Activated T-helper 17 cell treated with anti-CD3 and anti-CD28 coated beads, Interleukin-2, amount 50 U/mL, for 72 hours (primary cell): ENCODE results near the gene RDH13. TPM values are rescaled to one million over a fixed set of nuclear protein-coding genes. Genes with fewer than 3 reads are reported as not detected.
A peak's percentile ranks its signal among the peaks of the same experiment; 100 is the strongest.
"Not testable (repeated sequence)": the region's sequence is repeated elsewhere in the genome, so short reads cannot be mapped to it uniquely, and the experiment has no call there.

Experiments used
- ATAC-seq: fragments of 150-1000 bp; cut with Tn5 transposase; replicated peaks from 2 replicates; pipeline ENCODE4 v1.10.0; 2021; ENCODE audit warnings: mild to moderate bottlenecking, moderate library complexity
- H3K27ac Mint-ChIP-seq: one replicate; pipeline ENCODE4 v1.8.0; 2022; ENCODE audit warnings: mixed read lengths
- H3K27me3 Mint-ChIP-seq: one replicate; pipeline ENCODE4 v1.8.0; 2022; ENCODE audit warnings: mixed read lengths
- H3K36me3 Mint-ChIP-seq: one replicate; pipeline ENCODE4 v1.8.0; 2022; ENCODE audit warnings: low read depth, mild to moderate bottlenecking, mixed read lengths
- H3K4me1 Mint-ChIP-seq: one replicate; pipeline ENCODE4 v1.8.0; 2022; ENCODE audit warnings: mixed read lengths
- H3K4me3 Mint-ChIP-seq: one replicate; pipeline ENCODE4 v1.8.0; 2022; ENCODE audit warnings: mild to moderate bottlenecking, mixed read lengths
- H3K9me3 Mint-ChIP-seq: one replicate; pipeline ENCODE4 v1.8.0; 2022; ENCODE audit warnings: mixed read lengths
- total RNA-seq, 2 donors: library from RNA; stranded (reverse); gene quantifications; one replicate each; pipeline ENCODE4 v1.2.3, GENCODE V29; 2022

RDH13 gene, protein sequence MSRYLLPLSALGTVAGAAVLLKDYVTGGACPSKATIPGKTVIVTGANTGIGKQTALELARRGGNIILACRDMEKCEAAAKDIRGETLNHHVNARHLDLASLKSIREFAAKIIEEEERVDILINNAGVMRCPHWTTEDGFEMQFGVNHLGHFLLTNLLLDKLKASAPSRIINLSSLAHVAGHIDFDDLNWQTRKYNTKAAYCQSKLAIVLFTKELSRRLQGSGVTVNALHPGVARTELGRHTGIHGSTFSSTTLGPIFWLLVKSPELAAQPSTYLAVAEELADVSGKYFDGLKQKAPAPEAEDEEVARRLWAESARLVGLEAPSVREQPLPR
- total RNA-seq, result 10 to 100 TPM; 20.4 to 25.0 TPM

- Mint-ChIP-seq H3K27ac (peak within 1 kb of the TSS; percentile 52), H3K9me3 (no peaks in the 10 kb centered on the region)
These were observed at the start of gene RDH13 for GRCh38 chr19:55062735-55063491. TSS of gene RDH13 (minus strand) at chr19:55063148. CDS start at chr19:55063032, 116 bp downstream.

GRCh38 chr19:55112246-55112776 lies 49.4 kb upstream of the RDH13 start:
- Mint-ChIP-seq H3K27me3 (no peaks in the 10 kb centered on the region), H3K36me3 (peaks cover 49% of the 10 kb centered on the region), H3K9me3 (no peaks in the 10 kb centered on the region), H3K27ac (no peak overlapping the region), H3K4me1 (peaks cover 17% of the 10 kb centered on the region), H3K4me3 (no peak overlapping the region)
- ATAC-seq, result no peak

More at GRCh38 chr19:55062735-55063491, at the start of gene RDH13:
- Mint-ChIP-seq H3K27me3 (peaks cover 18% of the 10 kb centered on the region), H3K4me1 (peaks cover 4% of the 10 kb centered on the region), H3K4me3 (peak within 1 kb of the TSS; percentile 83), H3K36me3 (peaks cover 21% of the 10 kb centered on the region)
- peak; percentile 100 for ATAC-seq

DNA sequence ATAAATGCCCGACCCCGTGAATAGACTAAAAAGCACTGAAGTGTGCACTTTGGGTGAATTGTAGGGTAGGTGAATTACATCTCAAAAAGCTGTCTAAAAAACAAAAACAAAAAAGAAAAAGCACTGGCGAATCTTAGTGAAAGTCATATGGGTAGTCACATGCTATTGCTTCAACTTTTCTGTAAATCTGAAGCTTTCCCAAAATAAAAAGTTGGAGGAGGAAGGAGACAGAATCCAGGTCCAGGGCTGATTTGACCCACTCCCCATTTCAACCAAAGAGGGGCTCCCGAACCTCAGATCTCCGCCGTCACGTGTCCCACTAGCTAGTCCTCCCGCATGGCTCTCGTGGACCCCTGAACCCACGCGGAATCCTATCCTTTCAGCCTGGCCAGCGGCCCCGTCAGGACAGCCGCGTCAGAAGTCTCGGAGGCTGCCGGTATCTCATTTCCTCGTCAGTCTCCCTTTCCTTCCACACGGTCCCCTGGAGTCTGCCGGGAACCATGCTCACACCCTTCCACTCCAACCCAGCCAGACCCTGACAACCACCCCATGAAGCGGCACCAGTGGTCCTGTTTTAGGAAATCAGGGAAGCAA lies 48.4 kb upstream of the RDH13 start:
- Mint-ChIP-seq H3K4me3 (no peak overlapping the region), H3K27ac (no peak overlapping the region), H3K36me3 (peaks cover 52% of the 10 kb centered on the region), H3K9me3 (no peaks in the 10 kb centered on the region), H3K4me1 (peaks cover 20% of the 10 kb centered on the region), H3K27me3 (no peaks in the 10 kb centered on the region)
- no peak for ATAC-seq

- H3K4me1 Mint-ChIP-seq, result peaks cover 5% of the 10 kb centered on the region
- H3K27ac Mint-ChIP-seq, result no peak overlapping the region
- no peak overlapping the region for H3K4me3 Mint-ChIP-seq
- H3K9me3 Mint-ChIP-seq, result no peaks in the 10 kb centered on the region
- ATAC-seq, result no peak
- H3K27me3 Mint-ChIP-seq, result no peaks in the 10 kb centered on the region
- H3K36me3 Mint-ChIP-seq, result peaks cover 54% of the 10 kb centered on the region
These were observed 46.8 kb upstream of the RDH13 start for GRCh38 chr19:55109527-55110291.

GRCh38 chr19:55107252-55107651 lies 44.3 kb upstream of the RDH13 start:
- not testable (repeated sequence) for H3K4me1 Mint-ChIP-seq, H3K9me3 Mint-ChIP-seq, H3K27ac Mint-ChIP-seq, H3K4me3 Mint-ChIP-seq, ATAC-seq, H3K27me3 Mint-ChIP-seq
- H3K36me3 Mint-ChIP-seq, result peaks cover 68% of the 10 kb centered on the region

DNA sequence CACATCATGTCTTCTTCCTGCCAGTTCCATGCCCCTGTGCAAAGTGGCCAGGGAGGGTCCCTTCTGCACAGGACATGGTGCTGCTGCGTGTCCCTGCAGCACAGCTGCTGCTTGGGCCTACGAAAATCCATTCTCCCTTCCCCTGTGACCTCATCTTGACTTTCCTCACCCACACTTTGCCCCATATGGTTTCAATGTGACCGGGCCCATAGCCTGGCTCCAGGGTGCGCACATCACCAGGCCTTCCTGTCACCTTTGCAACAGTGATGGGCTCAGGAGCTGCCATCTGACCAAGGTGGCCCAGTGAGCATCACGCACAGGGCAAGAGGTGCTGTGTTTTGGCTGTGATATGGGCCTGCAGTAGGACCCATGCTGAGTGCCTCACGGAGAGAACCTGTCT lies 43.6 kb upstream of the RDH13 start:
- ATAC-seq, result no peak

DNA sequence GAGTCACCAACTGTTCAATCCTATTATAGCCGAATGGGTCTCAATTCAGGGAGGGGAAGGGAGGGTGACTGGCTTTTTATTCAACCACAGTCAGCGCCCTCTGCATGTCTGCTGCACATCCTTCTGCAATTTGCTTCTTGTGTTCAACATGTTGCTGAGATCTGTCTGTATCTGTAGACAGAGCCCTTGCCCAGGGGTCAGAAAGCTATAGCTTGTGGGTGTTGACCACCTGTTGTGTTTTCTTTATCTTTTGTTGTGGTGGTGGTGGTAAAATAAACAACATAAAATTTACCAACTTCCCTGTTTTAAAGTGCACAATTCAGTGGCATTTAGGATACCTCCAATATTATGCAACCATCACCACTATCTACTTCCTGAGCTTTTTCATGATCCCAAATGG lies 42.3 kb upstream of the RDH13 start:
- Mint-ChIP-seq H3K4me1 (peaks cover 5% of the 10 kb centered on the region), H3K27me3 (no peaks in the 10 kb centered on the region), H3K27ac (no peak overlapping the region), H3K4me3 (no peak overlapping the region), H3K36me3 (peaks cover 67% of the 10 kb centered on the region), H3K9me3 (no peaks in the 10 kb centered on the region)
- no peak for ATAC-seq

More for the DNA sequence above, 43.6 kb upstream of the RDH13 start:
- Mint-ChIP-seq H3K27me3 (no peaks in the 10 kb centered on the region), H3K9me3 (no peaks in the 10 kb centered on the region), H3K4me1 (peaks cover 5% of the 10 kb centered on the region), H3K4me3 (no peak overlapping the region), H3K36me3 (peaks cover 73% of the 10 kb centered on the region), H3K27ac (no peak overlapping the region)

DNA sequence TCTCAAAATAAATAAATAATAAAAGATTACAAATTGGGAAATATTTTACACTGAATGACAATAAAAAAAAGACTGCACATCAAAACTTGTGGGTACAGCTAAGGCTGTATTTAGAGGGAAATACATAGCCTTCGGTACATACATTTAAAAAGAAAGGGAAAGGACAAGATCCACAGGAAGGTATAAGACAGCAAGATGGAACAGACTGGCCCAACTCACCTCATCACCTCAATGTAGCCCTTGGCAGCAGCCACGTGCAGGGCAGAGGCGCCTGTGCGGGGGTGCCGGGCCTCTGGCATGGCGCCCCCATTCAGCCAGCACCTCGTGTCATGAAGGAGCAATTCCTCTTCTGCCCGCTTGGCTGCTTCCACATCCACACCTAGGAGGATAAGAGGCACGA lies 40.2 kb upstream of the RDH13 start:
- ATAC-seq, result no peak
- peaks cover 5% of the 10 kb centered on the region for H3K4me1 Mint-ChIP-seq
- no peaks in the 10 kb centered on the region for H3K9me3 Mint-ChIP-seq
- H3K4me3 Mint-ChIP-seq, result no peak overlapping the region
- H3K36me3 Mint-ChIP-seq, result peaks cover 56% of the 10 kb centered on the region
- H3K27me3 Mint-ChIP-seq, result no peaks in the 10 kb centered on the region
- no peak overlapping the region for H3K27ac Mint-ChIP-seq

- H3K4me3 Mint-ChIP-seq, result no peak overlapping the region
- no peaks in the 10 kb centered on the region for H3K27me3 Mint-ChIP-seq
- peaks cover 51% of the 10 kb centered on the region for H3K36me3 Mint-ChIP-seq
- no peak overlapping the region for H3K27ac Mint-ChIP-seq
- H3K9me3 Mint-ChIP-seq, result no peaks in the 10 kb centered on the region
- ATAC-seq, result no peak
- no peaks in the 10 kb centered on the region for H3K4me1 Mint-ChIP-seq
These were observed 38.3 kb upstream of the RDH13 start for GRCh38 chr19:55101261-55101660.

DNA sequence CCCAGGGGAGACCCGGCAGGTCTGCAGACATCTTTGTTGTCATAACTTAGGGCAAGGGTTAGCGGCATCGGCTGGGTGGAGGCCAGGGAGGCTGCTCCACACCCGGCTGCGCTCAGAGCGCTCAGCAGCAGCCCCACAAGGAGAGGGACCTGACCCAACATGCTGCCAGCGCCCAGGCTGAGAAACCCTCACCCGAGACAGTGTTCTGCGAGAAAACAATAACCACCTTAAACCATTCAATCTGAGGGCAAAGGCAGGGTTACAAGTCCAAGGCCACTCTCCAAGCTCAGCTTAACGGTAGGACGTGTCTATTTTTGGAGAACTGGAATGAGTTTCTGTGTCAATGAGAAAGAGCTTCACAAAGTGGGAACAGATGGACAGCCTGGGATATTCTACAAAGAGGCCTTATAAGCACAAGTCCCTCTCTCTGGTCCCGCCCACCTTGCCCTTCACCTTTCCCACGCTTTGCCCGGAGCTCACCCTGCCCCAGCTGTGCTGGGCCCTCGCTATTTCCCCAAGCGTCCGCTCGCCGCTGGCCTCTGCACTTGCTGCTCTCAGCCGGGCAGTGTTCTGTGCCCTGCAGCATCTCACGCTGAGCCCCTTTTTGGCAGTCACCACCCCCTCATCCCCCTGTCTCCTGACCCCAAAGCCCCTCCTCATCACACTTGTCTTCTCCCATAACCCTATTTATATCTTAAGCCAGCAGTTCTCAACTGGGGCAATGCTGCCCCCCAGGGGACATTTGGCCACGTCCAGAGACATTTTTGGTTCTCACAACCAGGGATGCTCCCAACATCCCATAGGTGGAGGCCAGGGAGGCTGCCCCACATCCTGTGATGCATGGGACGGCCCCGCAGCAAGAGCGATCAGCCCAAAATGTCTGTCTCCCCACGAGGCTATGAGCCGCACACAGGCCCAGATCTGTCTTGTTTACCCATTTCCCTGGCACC lies 36.9 kb upstream of the RDH13 start:
- Mint-ChIP-seq H3K27ac (no peak overlapping the region), H3K9me3 (no peaks in the 10 kb centered on the region), H3K4me3 (no peak overlapping the region), H3K27me3 (no peaks in the 10 kb centered on the region), H3K36me3 (peaks cover 44% of the 10 kb centered on the region), H3K4me1 (no peaks in the 10 kb centered on the region)
- ATAC-seq, result no peak

DNA sequence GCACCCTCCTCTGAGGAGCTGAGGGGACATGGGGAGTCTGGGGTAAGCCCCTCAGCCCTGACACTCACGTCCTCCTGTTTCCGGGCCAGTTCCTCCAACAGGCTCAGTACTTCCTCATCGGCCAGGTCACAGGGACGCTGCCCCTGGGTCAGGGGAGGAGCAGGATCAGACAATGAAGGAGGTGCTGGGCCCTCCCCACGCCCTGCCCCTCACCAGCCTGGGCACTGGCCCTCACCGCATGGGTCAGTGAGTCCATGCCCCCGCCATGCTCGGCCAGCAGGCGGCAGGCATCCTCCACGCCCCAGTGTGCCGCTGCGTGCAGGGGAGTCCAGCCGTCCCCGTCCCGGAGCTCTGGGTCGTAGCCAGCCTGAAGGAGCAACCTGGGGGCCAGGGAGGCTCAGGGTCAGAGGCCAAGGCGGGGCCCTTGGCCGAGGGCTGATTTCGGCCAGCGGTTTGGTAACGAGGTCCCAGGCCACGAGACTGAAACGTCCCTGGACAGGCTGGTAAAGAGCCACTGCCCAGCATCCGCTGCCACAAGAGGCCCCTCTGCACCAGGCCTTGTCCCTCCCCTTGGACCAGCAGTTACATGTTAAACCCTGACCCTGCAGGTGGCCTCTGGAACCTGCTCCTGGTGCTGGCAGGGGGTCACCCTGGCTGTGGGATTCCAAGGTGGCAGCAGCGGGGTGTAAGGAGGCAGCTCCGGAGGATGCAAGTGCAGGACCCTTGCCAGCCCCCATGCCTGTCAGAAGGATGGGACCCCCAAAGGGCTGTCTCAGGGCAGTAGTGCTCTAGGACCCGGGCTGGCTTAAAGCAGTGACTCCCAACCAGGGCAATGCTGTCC lies 36.0 kb upstream of the RDH13 start:
- no peak overlapping the region for H3K27ac Mint-ChIP-seq
- H3K4me3 Mint-ChIP-seq, result no peak overlapping the region
- no peaks in the 10 kb centered on the region for H3K4me1 Mint-ChIP-seq
- H3K27me3 Mint-ChIP-seq, result no peaks in the 10 kb centered on the region
- H3K36me3 Mint-ChIP-seq, result peaks cover 49% of the 10 kb centered on the region
- ATAC-seq, result no peak
- no peaks in the 10 kb centered on the region for H3K9me3 Mint-ChIP-seq

DNA sequence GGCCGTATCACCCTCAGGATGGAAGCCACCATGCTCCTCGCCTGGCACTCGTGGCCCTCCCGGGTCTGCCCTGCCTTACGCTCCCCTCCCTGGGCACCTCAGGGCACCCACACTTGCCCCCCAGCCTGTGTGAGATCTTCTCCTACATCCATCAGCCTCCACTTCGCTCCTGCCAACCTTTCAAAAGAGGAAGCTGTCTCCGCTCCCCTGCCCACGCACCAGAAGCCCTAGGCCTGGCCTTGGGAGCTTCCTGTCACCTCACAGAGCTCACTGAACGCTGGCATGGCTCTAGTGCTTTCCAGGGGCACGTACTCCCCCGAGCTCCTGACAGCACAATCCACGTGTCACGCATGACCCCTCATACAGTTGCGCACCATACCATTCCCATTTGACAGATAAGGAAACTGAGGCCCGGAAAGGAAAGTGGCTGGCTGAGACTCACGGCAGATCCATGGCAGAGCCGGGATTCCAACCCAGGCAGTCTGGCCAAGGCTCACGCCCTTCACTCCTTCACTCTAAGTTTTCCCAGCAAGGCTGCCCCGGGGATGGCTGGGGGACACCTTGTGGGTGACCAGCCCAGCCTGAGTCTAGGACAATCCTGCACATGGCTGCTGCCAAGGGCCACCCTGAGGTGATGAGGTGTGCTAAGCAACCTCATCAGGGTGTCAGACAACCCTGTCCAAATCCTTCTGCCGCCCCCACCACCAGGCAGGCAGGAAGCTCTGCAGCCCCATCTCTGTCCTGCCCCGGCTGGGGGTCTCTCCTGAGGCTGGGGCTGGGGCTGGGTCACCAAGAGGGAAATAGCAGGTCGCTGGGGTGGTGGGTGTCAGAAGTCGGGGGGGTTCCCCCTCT lies 35.1 kb upstream of the RDH13 start:
- Mint-ChIP-seq H3K27me3 (no peaks in the 10 kb centered on the region), H3K27ac (no peak overlapping the region), H3K36me3 (peaks cover 43% of the 10 kb centered on the region), H3K4me3 (no peak overlapping the region), H3K9me3 (no peaks in the 10 kb centered on the region), H3K4me1 (no peaks in the 10 kb centered on the region)
- no peak for ATAC-seq
